HepG2 (cell line): ENCODE results near the gene PTH2. TPM values are rescaled to one million over a fixed set of nuclear protein-coding genes. Genes with fewer than 3 reads are reported as not detected.

Source experiments
- ATAC-seq: fragments of 200-7000 bp; cut with Tn5 transposase; 3 replicates; pipeline ENCODE4 v1.9.1; 2020; ENCODE audit warnings: mild to moderate bottlenecking, moderate library complexity
- BruUV-seq: library from RNA; stranded (reverse); fragments of 400-500 nt; replicated peaks from 2 replicates; lab custom pipeline; 2021; lab: Mats Ljungman, UMichigan
- CTCF ChIA-PET: fragments of 300-600 bp; formaldehyde crosslinking; extraction: SDS; loops from one replicate; lab custom pipeline; 2021; ENCODE audit warnings: low total read pairs, inconsistent platforms, low intra/inter-chr PET ratio; lab: Yijun Ruan, JAX
- POLR2A ChIA-PET: fragments of 350-600 bp; sonication (Branson Sonifier 250); formaldehyde crosslinking; loops from one replicate; lab custom pipeline; 2020; ENCODE audit warnings: antibody characterized with exemption, inconsistent platforms; lab: Yijun Ruan, JAX
- DNase-seq: peaks from one replicate; pipeline ENCODE4 v3.0.0-alpha.2; 2015; ENCODE audit warnings: low spot score
- FAIRE-seq: peaks from 3 replicates; lab custom pipeline; 2011; peaks lifted over from hg19 to GRCh38; lab: Jason Lieb, UNC
- H2AFZ ChIP-seq: one replicate; pipeline ENCODE4 v1.6.1; 2011; ENCODE audit warnings: low read length, inconsistent platforms
- H3K27ac ChIP-seq: fragments of 300-600 bp; 3 replicates; pipeline ENCODE4 v1.8.0; 2011; ENCODE audit warnings: mixed run types, mild to moderate bottlenecking, mixed read lengths, low read length, inconsistent platforms; ENCODE audit not compliant: insufficient read depth; ENCODE audit errors: extremely low read length
- H3K27me3 ChIP-seq, 2 experiments: fragments of 200-600 bp in 1 of 2; 2 replicates in 1 of 2; 3 replicates in 1 of 2; pipeline versions ENCODE4 v1.6.0 to v1.8.0; 2011; ENCODE audit warnings: low read length in 2 of 2, mild to moderate bottlenecking in 2 of 2, moderate library complexity in 2 of 2, inconsistent platforms in 1 of 2; ENCODE audit not compliant: insufficient read depth in 2 of 2, control insufficient read depth in 1 of 2
- H3K36me3 ChIP-seq, 2 experiments: fragments of 200-600 bp in 1 of 2; replicated peaks in 1 of 2; 2 replicates in 1 of 2; 3 replicates in 1 of 2; pipeline versions ENCODE4 v1.5.1 to v1.8.0; 2011; ENCODE audit warnings: low read length in 2 of 2, inconsistent platforms in 1 of 2; ENCODE audit not compliant: insufficient read depth in 2 of 2, control insufficient read depth in 1 of 2
- H3K4me1 ChIP-seq: 2 replicates; pipeline ENCODE4 v1.5.1; 2012; ENCODE audit warnings: low read length, inconsistent platforms; ENCODE audit not compliant: insufficient read depth
- H3K4me2 ChIP-seq: 2 replicates; pipeline ENCODE4 v1.6.0; 2011; ENCODE audit warnings: low read depth, low read length, inconsistent platforms
- H3K4me3 ChIP-seq, 3 experiments: fragments of 200-600 bp in 1 of 3; sonication (generic), shearing (Covaris generic) in 1 of 3; replicated peaks in 1 of 3; 2 replicates each; pipeline ENCODE4 v1.5.1; 2011 to 2016; ENCODE audit warnings: low read length in 3 of 3, inconsistent platforms in 2 of 3, low read depth in 2 of 3, mild to moderate bottlenecking in 2 of 3, control low read depth in 1 of 3, mixed read lengths in 1 of 3; ENCODE audit not compliant: insufficient read depth in 1 of 3
- H3K79me2 ChIP-seq: one replicate; pipeline ENCODE4 v1.6.1; 2011; ENCODE audit warnings: low read length, inconsistent platforms; ENCODE audit not compliant: insufficient read depth
- H3K9ac ChIP-seq: 2 replicates; pipeline ENCODE4 v1.6.0; 2011; ENCODE audit warnings: mild to moderate bottlenecking, low read depth, low read length, inconsistent platforms; ENCODE audit not compliant: insufficient read depth
- H3K9me3 ChIP-seq: 2 replicates; pipeline ENCODE4 v1.5.1; 2012; ENCODE audit warnings: mild to moderate bottlenecking, low read length
- H4K20me1 ChIP-seq: 2 replicates; pipeline ENCODE4 v1.6.0; 2011; ENCODE audit warnings: inconsistent platforms, mild to moderate bottlenecking, low read length, moderate library complexity; ENCODE audit not compliant: insufficient read depth
- ATM ChIP-seq: fragments of 450-650 bp; IDR thresholded peaks from 2 replicates; pipeline ENCODE4 v1.7.1; 2017; ENCODE audit warnings: mild to moderate bottlenecking, borderline replicate concordance
- CCDC6 ChIP-seq: sonication (generic); formaldehyde crosslinking; IDR thresholded peaks from 2 replicates; pipeline ENCODE4 v1.8.1; 2022; ENCODE audit warnings: mild to moderate bottlenecking, missing genetic modification reagents, moderate library complexity
- E2F5 ChIP-seq: sonication (generic); formaldehyde crosslinking; conservative IDR thresholded peaks from 2 replicates; pipeline ENCODE4 v1.4.0; 2020; ENCODE audit warnings: missing genetic modification reagents
- EED ChIP-seq: sonication (generic); formaldehyde crosslinking; IDR thresholded peaks from 2 replicates; pipeline ENCODE4 v1.5.0; 2020; ENCODE audit warnings: mild to moderate bottlenecking, missing genetic modification reagents
- MAX ChIP-seq: IDR thresholded peaks from 2 replicates; pipeline ENCODE4 v1.6.1; 2012; ENCODE audit warnings: inconsistent platforms
- MEIS1 ChIP-seq: sonication (generic); formaldehyde crosslinking; IDR thresholded peaks from 2 replicates; pipeline ENCODE4 v1.9.0; 2021; ENCODE audit warnings: mild to moderate bottlenecking, missing genetic modification reagents, moderate library complexity, borderline replicate concordance
- MYC ChIP-seq: sonication (generic); formaldehyde crosslinking; IDR thresholded peaks from 2 replicates; pipeline ENCODE4 v1.9.0; 2021; ENCODE audit warnings: missing genetic modification reagents, borderline replicate concordance
- NFATC3 ChIP-seq: sonication (generic); formaldehyde crosslinking; IDR thresholded peaks from 2 replicates; pipeline ENCODE4 v1.5.1; 2020; ENCODE audit warnings: mild to moderate bottlenecking, missing genetic modification reagents
- NFYB ChIP-seq: sonication (generic); formaldehyde crosslinking; IDR thresholded peaks from 2 replicates; pipeline ENCODE4 v1.4.0; 2020; ENCODE audit warnings: missing genetic modification reagents
- NFYC ChIP-seq: IDR thresholded peaks from 2 replicates; pipeline ENCODE4 v1.6.1; 2016; ENCODE audit warnings: missing genetic modification reagents, missing compliant biosample characterization
- SNRNP70 ChIP-seq: fragments of 200-400 bp; formaldehyde crosslinking; IDR thresholded peaks from 2 replicates; pipeline ENCODE4 v1.6.1; 2017; ENCODE audit warnings: mild to moderate bottlenecking, low read depth, low read length, moderate library complexity
- SP2 ChIP-seq: sonication (generic); formaldehyde crosslinking; IDR thresholded peaks from 2 replicates; pipeline ENCODE4 v1.5.1; 2020; ENCODE audit warnings: mild to moderate bottlenecking, missing genetic modification reagents
- TFDP1 ChIP-seq: IDR thresholded peaks from 2 replicates; pipeline ENCODE4 v1.6.1; 2016; ENCODE audit warnings: missing compliant biosample characterization, missing genetic modification reagents, borderline replicate concordance
- TFDP2 ChIP-seq: sonication (generic); formaldehyde crosslinking; IDR thresholded peaks from 2 replicates; pipeline ENCODE4 v1.4.0; 2020; ENCODE audit warnings: missing genetic modification reagents
- WGBS: methylation state at CpG from one replicate; pipeline ENCODE4 v1.1.6; 2017; ENCODE audit warnings: low lambda C conversion rate; 5-methylcytosine and 5-hydroxymethylcytosine counted together
- in situ Hi-C: cut with HindIII; loops from 2 replicates; pipeline ENCODE4 v1.10.0; 2017; ENCODE audit warnings: low pct_unique_long_range_greater_than_20kb; ENCODE audit not compliant: extremely low pct_ligation_motif_present
- intact Hi-C: fragments of 100-400 bp; cut with micrococcal nuclease; formaldehyde crosslinking; loops from one replicate; pipeline ENCODE4 v1.10.0; 2022; ENCODE audit not compliant: unreplicated experiment
- polyA plus RNA-seq, 8 experiments: library from polyadenylated mRNA; depleted of rRNA in 3 of 8; stranded (reverse) in 7 of 8; unstranded in 1 of 8; fragments of >200 nt; fragmentation: Illumina TruSeq in 4 of 8; extraction: Trizol in 4 of 8; gene quantifications; 2 replicates each; pipeline versions ENCODE4 v1.2.1 to v1.2.3, GENCODE V29; 2011 to 2016; ENCODE audit warnings: low read depth in 4 of 8, missing spikeins in 1 of 8, mixed read lengths in 1 of 8; ENCODE audit not compliant: insufficient read depth in 1 of 8
- total RNA-seq, 5 experiments: library from RNA; depleted of rRNA; stranded (reverse); fragments of >200 nt; fragmentation: Illumina TruSeq; extraction: Trizol; gene quantifications; 2 replicates each; pipeline ENCODE4 v1.2.3, GENCODE V29; 2016; ENCODE audit warnings: low read depth in 1 of 5

The PTH2 gene
- total and polyA plus RNA-seq, 2 of the 13 experiments (the other 11 are each of a cell fraction or from before 2014, with no cell fraction given): not detected

- H3K4me2 ChIP-seq: no peak overlapping the region
- POLR2A ChIA-PET: interaction anchor here (1.1 kb wide), 1 partner anchor 18 kb away, joined by 5 read pairs; the partner anchor contains the start of gene ALDH16A1
- no peak overlapping the region for H2AFZ ChIP-seq
- no peaks in the 10 kb centered on the region for H3K9me3 ChIP-seq
- ATAC-seq (peak; percentile 62), FAIRE-seq (no peak), DNase-seq (no peak)
- H3K36me3 ChIP-seq: no peaks in the 10 kb centered on the region
- H4K20me1 ChIP-seq: no peaks in the 10 kb centered on the region
- in situ Hi-C loops: no loop called here
- peaks cover 7 to 87% of the 10 kb centered on the region in 2 experiments; a peak in 4 of 5 replicates for H3K27me3 ChIP-seq
- CTCF ChIA-PET: no interaction called here
- H3K4me1 ChIP-seq: no peaks in the 10 kb centered on the region
- no peak overlapping the region for H3K27ac ChIP-seq
- H3K79me2 ChIP-seq: no peaks in the 10 kb centered on the region
- no TSS peak for BruUV-seq
- H3K4me3 ChIP-seq: no peak overlapping the region
- intact Hi-C loops: no loop called here
- TF ChIP-seq EED (CRISPR knock-in tag) (no peak), NFYC (CRISPR knock-in tag) (peak; percentile 87), NFATC3 (no peak), TFDP2 (CRISPR knock-in tag) (peak; percentile 75), NFYB (CRISPR knock-in tag) (peak; percentile 85), MAX (no peak), CCDC6 (CRISPR knock-in tag) (no peak), SP2 (0 out of 2 replicates have a peak, but pooled peaks have one; percentile 50), TFDP1 (CRISPR knock-in tag) (peak; percentile 32; the same call in 1 of the 2 replicates), ATM (no peak), MEIS1 (no peak), MYC (CRISPR knock-in tag) (no peak), SNRNP70 (no peak), E2F5 (CRISPR knock-in tag) (peak; percentile 66; the same call in 1 of the 2 replicates)
- 41% methylated on average over 17 of the region's 18 CpGs for WGBS
- no peak overlapping the region for H3K9ac ChIP-seq
Measured at GRCh38 chr19:49434907-49435583, 11.8 kb upstream of the PTH2 start.
